Measurements from ENCODE around the gene TEX44.

Gene TEX44

DNA sequence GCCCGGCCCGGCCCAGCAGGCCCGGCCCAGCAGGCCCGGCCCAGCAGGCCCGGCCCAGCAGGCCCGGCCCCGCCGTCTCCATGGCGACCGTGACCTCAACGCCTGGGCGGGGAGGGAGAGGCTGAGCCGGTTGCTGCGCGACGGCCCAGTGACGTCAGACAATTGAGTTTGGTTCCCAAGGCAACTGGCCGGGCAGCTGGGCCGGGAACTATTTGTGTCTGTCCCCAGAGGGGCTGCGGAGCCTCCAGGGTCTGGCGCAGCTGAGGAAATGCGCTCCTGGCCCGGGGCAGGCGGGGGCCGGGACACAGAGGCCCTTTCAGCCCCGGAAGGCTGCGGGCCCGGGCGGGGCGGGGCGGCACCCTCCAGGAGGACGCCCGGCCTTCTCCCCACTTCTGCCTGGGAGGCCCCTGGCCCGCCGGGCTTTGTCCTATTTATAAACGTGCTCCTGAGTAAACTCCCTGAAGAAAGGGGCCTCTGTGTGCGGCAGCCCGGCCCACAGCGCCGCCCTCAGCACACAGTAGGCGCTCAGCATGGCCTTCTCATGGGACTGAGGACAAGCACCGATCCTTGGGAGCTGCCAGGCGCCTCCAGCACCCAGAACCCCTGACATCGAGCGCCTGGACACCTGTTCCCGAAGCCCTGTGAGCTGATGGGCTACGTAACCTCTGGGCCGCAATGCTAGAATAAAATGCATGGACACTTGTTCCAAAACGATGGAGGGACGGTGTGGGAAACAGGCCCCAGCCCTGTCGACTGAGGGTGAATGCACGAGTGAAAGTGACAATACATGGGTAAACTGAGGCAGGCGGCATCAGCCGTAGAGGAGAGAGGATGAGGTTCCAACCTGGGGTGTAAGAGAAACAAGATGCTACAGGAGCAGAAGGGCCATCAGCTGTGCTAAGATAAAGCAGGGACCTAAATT, 12.3 kb downstream of the TEX44 start:
- DNase-seq (ENCODE audit: low read depth in 2 of 2), result peak; percentile 90 to 91

- DNase-seq (ENCODE audit: low read depth in 2 of 2), result no peak
Observed at GRCh38 chr2:231605607-231606091, 13.0 kb downstream of the TEX44 start.

- no peak for DNase-seq (ENCODE audit: low read depth in 2 of 2)
Observed at GRCh38 chr2:231606941-231607340, 14.3 kb downstream of the TEX44 start.

DNA sequence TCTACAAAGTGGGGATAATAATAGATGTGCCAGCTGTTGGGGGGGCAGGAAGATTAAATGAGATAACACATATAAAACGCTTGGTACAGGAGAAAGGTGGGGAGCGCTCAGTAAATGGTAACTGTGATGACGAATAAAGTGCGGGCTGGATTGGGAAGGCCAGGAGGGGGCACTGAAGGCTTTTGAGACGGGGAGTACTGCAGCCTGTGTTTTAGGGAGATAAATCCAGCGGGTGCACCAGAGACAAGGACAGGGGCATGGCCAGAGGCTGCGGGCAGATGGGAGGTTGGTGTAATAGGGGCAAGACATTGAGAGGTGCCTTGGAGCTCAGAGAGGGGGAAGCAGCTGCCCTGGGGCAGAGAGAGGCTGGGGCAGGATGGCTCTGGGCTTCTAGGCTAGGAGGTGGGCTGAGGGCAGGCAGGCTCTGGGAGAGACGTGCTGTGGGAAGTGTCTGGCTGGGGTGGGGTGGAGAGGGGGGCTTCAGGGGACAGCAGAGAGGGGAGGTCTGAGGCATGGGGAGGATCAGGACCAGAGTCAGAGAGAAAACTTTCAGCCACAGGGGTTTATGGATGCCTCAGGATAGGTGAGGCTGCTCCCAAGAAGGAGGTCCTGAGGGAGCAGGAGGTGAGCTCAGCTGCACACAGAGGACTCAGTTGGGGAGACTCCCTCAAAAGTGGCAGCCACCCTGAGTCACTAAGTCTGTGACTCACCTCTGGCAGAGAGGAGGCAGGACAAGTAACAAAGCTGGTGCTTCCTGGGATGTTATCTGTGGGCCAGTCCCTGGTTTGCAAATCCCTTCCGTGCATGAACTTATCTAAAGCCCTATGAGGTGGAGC, 18.8 kb downstream of the TEX44 start:
- DNase-seq (ENCODE audit: low read depth in 2 of 2), result peak in 1 of 2 donors; percentile 37

DNA sequence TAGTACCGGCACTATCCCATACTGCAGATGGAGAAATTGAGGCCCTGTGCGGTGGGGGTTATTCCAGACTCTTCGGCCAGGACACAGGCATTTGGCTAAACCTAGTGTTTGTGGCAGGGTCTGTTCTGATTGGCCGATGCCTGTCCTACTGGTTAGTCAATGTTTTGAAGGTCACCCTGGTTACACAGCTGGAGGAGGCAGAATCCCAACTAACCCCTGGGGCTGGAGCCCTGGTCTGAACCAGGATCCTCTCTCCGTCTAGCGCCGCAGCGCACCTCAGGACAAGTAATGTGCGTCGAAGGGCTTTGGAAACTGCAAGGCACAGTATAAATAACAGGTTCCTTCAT, 19.4 kb downstream of the TEX44 start:
- DNase-seq (ENCODE audit: low read depth in 2 of 2), result no peak

GRCh38 chr2:231612456-231613330, 20.0 kb downstream of the TEX44 start:
- peak; percentile 84 to 85 for DNase-seq (ENCODE audit: low read depth in 2 of 2)

DNA sequence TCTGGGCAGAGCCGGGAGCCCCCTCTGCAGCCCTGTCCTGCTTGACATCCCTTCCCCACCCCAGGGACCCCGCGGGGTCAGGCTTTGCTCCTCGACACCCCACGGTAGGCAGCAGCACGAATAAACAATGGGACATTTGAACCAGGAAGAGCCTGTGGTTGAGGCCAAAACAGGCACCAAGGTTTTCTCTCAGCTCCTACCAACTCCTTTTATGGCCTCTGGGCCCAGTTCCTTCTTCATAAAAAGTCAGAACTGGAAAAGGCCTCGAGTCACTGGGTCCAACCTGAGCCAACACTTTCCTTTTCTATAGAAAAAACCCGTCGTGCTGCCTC, 20.6 kb downstream of the TEX44 start:
- no peak for DNase-seq (ENCODE audit: low read depth in 2 of 2)

DNA sequence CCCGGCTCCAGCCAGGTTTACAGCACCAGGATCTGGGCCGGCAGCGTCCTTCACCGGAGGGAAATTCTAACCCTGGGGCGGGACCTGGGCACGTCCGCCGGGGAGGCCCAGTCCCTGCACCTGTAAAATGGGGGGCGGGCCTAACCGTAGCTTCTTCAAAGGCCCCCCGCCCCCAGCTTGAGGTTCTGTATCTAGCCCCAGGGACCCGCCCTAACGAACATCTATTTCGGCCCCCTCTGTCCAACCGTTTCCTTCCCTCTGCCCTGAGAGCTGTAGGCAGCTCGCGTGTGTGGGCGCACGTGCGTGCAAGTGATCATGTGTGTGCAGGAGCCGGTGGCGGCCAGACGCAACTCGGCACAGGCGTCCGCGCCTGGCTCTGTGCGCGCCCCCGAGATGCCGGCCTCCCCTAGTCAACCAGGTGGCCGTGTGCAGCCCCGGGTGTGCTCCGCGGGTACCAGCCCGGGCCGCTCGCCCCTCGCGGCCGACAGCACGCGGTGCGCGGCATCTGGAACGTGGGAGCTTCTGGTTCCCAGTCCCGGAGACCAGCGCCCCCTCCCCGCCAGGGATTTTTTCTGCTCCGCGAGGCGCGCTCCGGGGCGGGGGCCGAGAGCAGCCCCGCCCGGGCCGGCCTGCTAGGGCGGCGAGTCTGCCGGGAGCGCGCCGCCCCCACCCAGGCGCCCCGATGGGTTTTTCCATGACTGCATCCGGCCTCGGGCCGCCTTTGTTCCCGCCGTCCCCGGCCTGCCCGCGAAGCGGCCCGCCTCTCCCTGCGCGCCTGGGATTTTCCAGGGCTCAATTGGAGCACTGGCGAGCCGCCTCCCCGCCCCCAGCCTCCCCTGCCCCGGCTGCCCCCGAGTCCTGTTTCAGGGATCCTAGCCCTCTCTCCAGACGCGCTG, 21.2 kb downstream of the TEX44 start:
- peak; percentile 54 to 69 for DNase-seq (ENCODE audit: low read depth in 2 of 2)

DNA sequence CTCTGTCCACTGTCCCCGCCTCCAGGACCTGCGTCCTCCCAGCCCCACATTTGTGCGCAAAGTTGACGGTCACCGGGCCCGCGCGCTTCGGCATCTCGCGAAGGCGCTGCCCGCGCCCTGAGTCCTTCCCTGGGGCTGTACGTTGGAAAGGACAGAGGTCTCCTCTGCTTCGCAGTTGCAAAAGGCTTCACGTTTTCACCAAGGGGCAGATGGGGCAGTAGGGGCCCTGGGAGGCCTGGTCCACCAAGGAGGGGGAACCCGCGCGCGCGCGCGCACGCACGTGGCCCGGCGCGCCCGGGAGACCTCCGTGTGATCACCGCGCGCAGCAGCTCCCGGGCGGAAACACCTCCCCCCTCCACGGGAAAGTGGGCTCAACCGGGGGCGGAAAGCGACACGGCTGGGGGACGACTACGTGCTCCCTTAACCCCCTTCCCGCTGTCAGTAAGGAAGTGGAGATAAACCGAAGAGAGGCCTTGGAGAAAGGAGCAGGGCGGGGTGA, 21.9 kb downstream of the TEX44 start:
- DNase-seq (ENCODE audit: low read depth in 2 of 2), result peak; percentile 30 to 32

- no peak for DNase-seq (ENCODE audit: low read depth in 2 of 2)
Observed at GRCh38 chr2:231615058-231615671, 22.5 kb downstream of the TEX44 start.

- DNase-seq (ENCODE audit: low read depth in 2 of 2), result no peak
Observed at GRCh38 chr2:231616296-231616695, 23.6 kb downstream of the TEX44 start.

- no peak for DNase-seq (ENCODE audit: low read depth in 2 of 2)
Observed at GRCh38 chr2:231617059-231617926, 24.6 kb downstream of the TEX44 start.

GRCh38 chr2:231621051-231621879, 28.6 kb downstream of the TEX44 start:
- DNase-seq (ENCODE audit: low read depth in 2 of 2), result no peak

DNA sequence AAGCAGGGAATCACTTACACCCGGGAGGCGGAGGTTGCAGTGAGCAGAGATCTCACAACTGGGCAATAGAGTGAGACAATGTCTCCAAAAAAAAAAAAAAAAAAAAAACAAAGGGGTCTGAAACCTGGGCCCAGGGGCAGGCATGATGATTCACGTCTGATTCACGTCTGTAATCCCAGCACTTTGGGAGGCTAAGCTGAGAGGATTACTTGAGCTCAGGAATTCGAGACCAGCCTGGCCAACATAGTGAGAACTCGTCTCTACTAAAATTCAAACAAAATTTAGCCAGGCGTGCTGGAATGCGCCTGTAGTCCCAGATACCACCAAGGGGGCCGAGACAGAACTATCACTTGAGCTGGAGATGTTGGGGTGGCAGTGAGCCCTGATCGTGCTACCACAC, 30.3 kb downstream of the TEX44 start:
- no peak for DNase-seq (ENCODE audit: low read depth in 2 of 2)

- no peak for DNase-seq (ENCODE audit: low read depth in 2 of 2)
Observed at GRCh38 chr2:231626449-231626848, 33.8 kb downstream of the TEX44 start.

GRCh38 chr2:231627384-231628120, 34.9 kb downstream of the TEX44 start:
- DNase-seq (ENCODE audit: low read depth in 2 of 2), result no peak

DNA sequence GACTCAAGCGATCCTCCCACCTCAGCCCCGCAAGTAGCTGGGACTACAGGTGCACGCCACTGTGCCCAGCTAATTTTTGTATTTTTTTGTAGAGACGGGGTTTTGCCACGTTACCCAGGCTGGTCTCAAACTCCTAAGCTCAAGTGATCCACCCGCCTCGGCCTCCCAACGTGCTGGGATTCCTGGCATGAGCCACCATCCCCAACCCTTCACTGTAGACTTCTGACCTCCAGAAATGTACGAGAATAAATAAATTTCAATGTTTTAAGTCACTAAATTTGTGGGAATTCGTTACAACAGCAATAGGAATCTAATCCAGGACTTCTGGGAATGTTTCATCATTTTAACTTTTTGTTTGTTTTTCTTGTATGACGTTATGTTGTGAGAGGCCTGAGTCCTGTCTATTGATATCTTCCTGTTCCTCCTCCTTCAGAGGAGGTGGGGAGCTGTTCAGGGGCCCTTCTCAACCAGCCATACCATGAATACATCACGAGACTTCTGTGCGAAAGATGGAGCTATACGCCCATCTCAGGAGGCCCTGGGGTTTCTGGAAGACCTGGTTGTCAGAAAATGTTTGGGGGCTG, 40.0 kb downstream of the TEX44 start:
- DNase-seq (ENCODE audit: low read depth in 2 of 2), result no peak

Data from activated CD8-positive, alpha-beta memory T cell treated with anti-CD3 and anti-CD28 coated beads for 4 hours (primary cell).